HEK293T (cell line): ENCODE measurements around the gene C2orf81.
"Not testable (repeated sequence)": the region's sequence is repeated elsewhere in the genome, so short reads cannot be mapped to it uniquely, and the experiment has no call there.

ENCODE experiments used
- BHLHE40 ChIP-seq: fragments of 450-650 bp; IDR thresholded peaks from 2 replicates; pipeline ENCODE4 v1.6.1; 2016; ENCODE audit warnings: mild to moderate bottlenecking, moderate library complexity, borderline replicate concordance
- FOXM1 ChIP-seq: fragments of 450-650 bp; IDR thresholded peaks from 2 replicates; pipeline ENCODE4 v1.6.1; 2017; ENCODE audit warnings: mild to moderate bottlenecking, borderline replicate concordance
- NFRKB ChIP-seq: fragments of 450-650 bp; IDR thresholded peaks from 2 replicates; pipeline ENCODE4 v1.6.1; 2016; ENCODE audit warnings: mild to moderate bottlenecking, moderate library complexity
- SP1 ChIP-seq: fragments of 450-650 bp; IDR thresholded peaks from 2 replicates; pipeline ENCODE4 v1.6.1; 2017

DNA sequence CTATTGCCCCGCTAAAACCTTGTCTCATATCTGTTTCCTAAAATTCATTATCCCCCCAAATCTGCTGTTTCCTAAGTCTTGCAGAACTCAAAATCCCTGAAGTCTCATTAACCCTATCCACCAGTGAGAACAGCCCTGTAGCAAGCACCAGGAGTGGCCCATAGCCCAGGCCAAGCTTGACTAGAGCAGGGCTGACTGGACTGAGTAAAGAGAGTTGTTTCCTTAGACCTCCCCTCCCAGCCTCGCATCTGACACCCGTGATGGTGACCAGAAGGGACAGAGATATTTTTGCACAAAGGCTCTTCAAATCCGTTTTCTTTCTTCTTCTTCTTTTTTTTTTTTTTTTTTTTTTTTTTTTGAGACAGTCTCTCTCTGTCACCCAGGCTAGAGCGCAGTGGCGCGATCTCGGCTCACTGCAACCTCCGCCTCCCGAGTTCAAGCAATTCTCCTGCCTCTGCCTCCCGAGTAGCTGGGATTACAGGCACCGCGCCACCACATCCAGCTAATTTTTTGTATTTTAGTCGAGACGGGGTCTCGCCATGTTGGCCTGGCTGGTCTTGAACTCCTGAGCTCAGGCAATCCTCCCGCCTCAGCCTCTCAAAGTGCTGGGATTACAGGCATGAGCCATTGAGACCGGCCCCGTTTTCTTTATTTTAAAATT, 846 bp downstream of the C2orf81 start:
- not testable (repeated sequence) for TF ChIP-seq BHLHE40, SP1, NFRKB, FOXM1
